Measurements from ENCODE around the gene PAGE2B.

The PAGE2B gene, protein sequence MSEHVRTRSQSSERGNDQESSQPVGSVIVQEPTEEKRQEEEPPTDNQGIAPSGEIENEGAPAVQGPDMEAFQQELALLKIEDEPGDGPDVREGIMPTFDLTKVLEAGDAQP

DNA sequence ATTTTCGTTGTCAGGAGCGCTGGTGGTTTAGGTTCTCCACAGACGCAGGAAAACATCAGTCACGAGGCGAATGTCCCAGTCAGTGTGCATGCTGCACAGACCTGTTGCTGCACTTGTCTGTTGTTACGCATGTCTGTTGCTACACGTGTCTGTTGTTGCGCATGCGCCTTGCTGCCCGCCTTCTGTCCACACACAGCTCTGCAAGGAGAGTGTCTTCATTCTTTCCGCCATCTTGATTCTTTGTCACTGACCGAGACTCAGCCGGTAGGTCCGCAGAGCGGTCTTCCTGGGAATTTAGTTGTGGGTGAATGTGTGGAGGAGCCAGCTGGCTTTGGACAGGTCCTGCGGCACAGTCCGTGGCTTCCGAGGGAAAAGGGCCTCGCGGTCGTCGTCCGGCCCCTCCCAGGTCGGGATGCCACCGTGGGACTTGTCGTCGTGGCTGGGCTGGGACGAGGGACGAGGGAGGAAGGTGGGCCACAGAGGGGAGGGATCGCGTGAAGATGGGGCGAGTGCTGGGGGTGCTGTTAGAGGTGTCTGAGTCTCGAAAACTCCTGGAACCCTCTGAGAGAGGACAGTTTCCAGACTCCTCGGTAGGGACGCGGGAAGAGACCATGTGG, at the start of gene PAGE2B:
PAGE2B (plus strand) TSS at position 180 of the 617 bp plus-strand sequence. CDS start 1,012 bp downstream, outside the sequence.
- no peak within 1 kb of the TSS for H3K4me3 ChIP-seq (ENCODE audit: low read length)
- no peaks in the 10 kb centered on the region for H3K36me3 ChIP-seq (ENCODE audit: control insufficient read depth, insufficient read depth, low read length)
- H3K4me1 ChIP-seq (ENCODE audit: control insufficient read depth, insufficient read depth, low read length), result no peaks in the 10 kb centered on the region
- H3K27ac ChIP-seq (ENCODE audit: low read length), result no peak within 1 kb of the TSS
- no peaks in the 10 kb centered on the region for H3K27me3 ChIP-seq (ENCODE audit: control insufficient read depth, insufficient read depth, low read length)
- no peak for DNase-seq (ENCODE audit: low read depth, low spot score)
- no CpG with 5 or more reads among the region's 36 CpGs for WGBS (ENCODE audit: insufficient coverage, insufficient read length)
- no peaks in the 10 kb centered on the region for H3K9me3 ChIP-seq (ENCODE audit: control insufficient read depth, insufficient read depth, low read length)

DNA sequence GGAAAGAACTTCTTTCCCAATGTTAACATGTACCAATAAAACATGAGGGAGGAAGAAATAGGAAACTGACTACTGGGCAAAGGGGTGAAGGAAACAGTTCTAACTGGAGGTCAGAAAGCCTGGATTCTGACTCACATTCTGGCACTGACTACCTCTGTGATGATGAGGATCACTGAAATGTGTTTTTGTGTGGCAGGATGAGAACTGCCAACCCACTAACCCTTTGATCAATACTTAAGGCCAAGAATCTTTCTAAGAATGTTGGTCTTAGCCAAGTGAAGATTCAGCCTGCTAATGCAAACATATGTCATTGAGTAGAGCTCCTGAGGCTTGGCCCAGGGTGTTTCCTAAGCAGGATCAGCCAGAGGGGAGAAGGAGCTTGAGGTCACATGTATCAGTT, 48.7 kb upstream of the PAGE2B start:
- Histone ChIP-seq H3K4me1 (ENCODE audit: control insufficient read depth, insufficient read depth, low read length) (no peaks in the 10 kb centered on the region), H3K27me3 (ENCODE audit: control insufficient read depth, insufficient read depth, low read length) (no peaks in the 10 kb centered on the region)

DNA sequence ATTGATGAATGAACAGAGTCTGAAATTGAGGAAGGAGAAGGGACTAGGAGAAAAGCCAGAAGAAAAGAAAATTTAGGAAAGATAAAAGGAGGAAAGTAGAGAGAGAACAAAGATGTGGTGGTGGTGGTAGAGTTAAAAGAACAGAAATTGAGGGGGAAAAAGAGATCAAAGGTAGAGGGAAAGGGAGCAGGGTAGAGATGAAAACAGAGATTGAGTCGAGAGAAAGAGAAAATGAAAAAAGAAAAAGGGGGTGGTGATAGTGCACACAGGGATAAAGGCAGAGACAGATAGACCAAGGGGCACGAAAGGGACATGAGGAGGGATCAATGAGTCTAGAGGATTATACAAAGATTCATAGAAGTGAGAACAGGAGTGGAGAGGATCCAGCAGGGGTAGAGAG, 48.0 kb upstream of the PAGE2B start:
- no peak for DNase-seq (ENCODE audit: low read depth, low spot score)
- 100% methylated on average over 1 of the region's 2 CpGs for WGBS (ENCODE audit: insufficient coverage, insufficient read length)

More for the DNA sequence above, 48.7 kb upstream of the PAGE2B start:
- H3K36me3 ChIP-seq (ENCODE audit: control insufficient read depth, insufficient read depth, low read length), result no peaks in the 10 kb centered on the region
- DNase-seq (ENCODE audit: low read depth, low spot score), result no peak
- H3K9me3 ChIP-seq (ENCODE audit: control insufficient read depth, insufficient read depth, low read length), result no peaks in the 10 kb centered on the region
- H3K4me3 ChIP-seq (ENCODE audit: low read length), result no peak overlapping the region
- no peak overlapping the region for H3K27ac ChIP-seq (ENCODE audit: low read length)

DNA sequence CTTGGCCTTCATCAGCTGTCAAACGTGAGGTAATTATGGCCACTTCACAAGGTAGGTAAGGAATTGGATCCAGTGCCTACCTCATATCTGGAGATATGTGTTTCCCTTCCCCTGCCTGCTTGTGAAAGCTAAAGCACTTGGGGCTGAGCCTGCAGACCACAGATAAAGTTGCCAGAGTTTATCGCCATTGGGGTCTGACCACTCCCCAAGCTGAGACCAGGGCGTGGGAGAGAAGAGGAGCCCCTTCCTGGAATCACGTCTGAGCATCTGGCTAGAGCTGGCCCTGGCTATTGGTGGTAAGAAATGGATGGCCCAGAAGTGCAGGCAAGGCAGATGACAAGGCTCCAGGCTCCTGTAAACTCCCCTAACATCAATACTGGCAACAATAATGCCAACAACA, 46.8 kb upstream of the PAGE2B start:
- no peak for DNase-seq (ENCODE audit: low read depth, low spot score)
- Histone ChIP-seq H3K4me1 (ENCODE audit: control insufficient read depth, insufficient read depth, low read length) (no peaks in the 10 kb centered on the region), H3K27me3 (ENCODE audit: control insufficient read depth, insufficient read depth, low read length) (no peaks in the 10 kb centered on the region), H3K36me3 (ENCODE audit: control insufficient read depth, insufficient read depth, low read length) (no peaks in the 10 kb centered on the region), H3K4me3 (ENCODE audit: low read length) (no peak overlapping the region), H3K27ac (ENCODE audit: low read length) (no peak overlapping the region), H3K9me3 (ENCODE audit: control insufficient read depth, insufficient read depth, low read length) (no peaks in the 10 kb centered on the region)
- no CpG with 5 or more reads among the region's 4 CpGs for WGBS (ENCODE audit: insufficient coverage, insufficient read length)

More for the DNA sequence above, 48.0 kb upstream of the PAGE2B start:
- H3K4me1 ChIP-seq (ENCODE audit: control insufficient read depth, insufficient read depth, low read length), result no peaks in the 10 kb centered on the region
- H3K4me3 ChIP-seq (ENCODE audit: low read length), result no peak overlapping the region
- H3K36me3 ChIP-seq (ENCODE audit: control insufficient read depth, insufficient read depth, low read length), result no peaks in the 10 kb centered on the region
- no peak overlapping the region for H3K27ac ChIP-seq (ENCODE audit: low read length)
- H3K9me3 ChIP-seq (ENCODE audit: control insufficient read depth, insufficient read depth, low read length), result no peaks in the 10 kb centered on the region
- H3K27me3 ChIP-seq (ENCODE audit: control insufficient read depth, insufficient read depth, low read length), result no peaks in the 10 kb centered on the region

DNA sequence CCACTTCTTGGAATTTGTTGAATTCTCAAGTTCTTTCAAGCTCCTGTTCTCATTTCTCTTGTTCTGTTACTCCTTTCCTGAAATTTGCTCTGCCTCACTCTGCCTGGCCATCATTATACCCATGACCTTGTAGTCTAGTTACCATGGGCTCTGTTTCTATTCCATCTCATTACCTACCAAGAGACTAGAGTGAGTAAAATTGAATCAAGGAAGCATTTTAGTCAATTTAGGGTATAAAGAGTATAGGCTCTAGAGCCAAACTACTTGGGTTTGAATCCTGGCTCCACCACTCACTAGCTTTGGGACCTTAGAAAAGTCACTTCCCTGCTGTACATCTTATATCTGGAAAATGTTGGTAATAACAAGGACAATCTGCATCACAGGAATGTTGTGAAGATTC, 46.2 kb upstream of the PAGE2B start:
- no peak for DNase-seq (ENCODE audit: low read depth, low spot score)
- H3K27ac ChIP-seq (ENCODE audit: low read length), result no peak overlapping the region
- no peaks in the 10 kb centered on the region for H3K9me3 ChIP-seq (ENCODE audit: control insufficient read depth, insufficient read depth, low read length)
- no peaks in the 10 kb centered on the region for H3K36me3 ChIP-seq (ENCODE audit: control insufficient read depth, insufficient read depth, low read length)
- H3K4me3 ChIP-seq (ENCODE audit: low read length), result no peak overlapping the region
- no peaks in the 10 kb centered on the region for H3K4me1 ChIP-seq (ENCODE audit: control insufficient read depth, insufficient read depth, low read length)
- no peaks in the 10 kb centered on the region for H3K27me3 ChIP-seq (ENCODE audit: control insufficient read depth, insufficient read depth, low read length)

DNA sequence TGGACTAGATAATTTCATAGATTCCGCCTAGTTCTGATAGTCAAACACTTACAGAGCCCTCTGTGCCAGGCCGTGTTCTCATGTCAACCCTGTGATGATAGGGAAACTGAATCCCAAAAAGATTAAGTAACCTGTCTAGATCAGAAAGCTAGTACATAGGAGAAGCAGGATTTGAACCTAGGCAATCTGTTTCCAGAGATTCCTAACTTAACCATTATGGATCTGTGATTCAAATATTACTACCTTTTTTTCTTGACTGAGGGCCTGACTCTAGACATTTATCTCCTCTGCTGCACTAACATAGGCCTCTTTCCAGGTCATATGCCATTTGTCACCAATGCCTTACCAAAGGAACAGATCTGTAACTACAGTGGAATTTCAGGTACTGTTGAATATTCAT, 45.5 kb upstream of the PAGE2B start:
- Histone ChIP-seq H3K9me3 (ENCODE audit: control insufficient read depth, insufficient read depth, low read length) (no peaks in the 10 kb centered on the region), H3K4me1 (ENCODE audit: control insufficient read depth, insufficient read depth, low read length) (no peaks in the 10 kb centered on the region), H3K27ac (ENCODE audit: low read length) (no peak overlapping the region), H3K27me3 (ENCODE audit: control insufficient read depth, insufficient read depth, low read length) (no peaks in the 10 kb centered on the region), H3K36me3 (ENCODE audit: control insufficient read depth, insufficient read depth, low read length) (no peaks in the 10 kb centered on the region), H3K4me3 (ENCODE audit: low read length) (no peak overlapping the region)
- WGBS (ENCODE audit: insufficient coverage, insufficient read length), result no CpG with 5 or more reads among the region's 2 CpGs
- no peak for DNase-seq (ENCODE audit: low read depth, low spot score)

DNA sequence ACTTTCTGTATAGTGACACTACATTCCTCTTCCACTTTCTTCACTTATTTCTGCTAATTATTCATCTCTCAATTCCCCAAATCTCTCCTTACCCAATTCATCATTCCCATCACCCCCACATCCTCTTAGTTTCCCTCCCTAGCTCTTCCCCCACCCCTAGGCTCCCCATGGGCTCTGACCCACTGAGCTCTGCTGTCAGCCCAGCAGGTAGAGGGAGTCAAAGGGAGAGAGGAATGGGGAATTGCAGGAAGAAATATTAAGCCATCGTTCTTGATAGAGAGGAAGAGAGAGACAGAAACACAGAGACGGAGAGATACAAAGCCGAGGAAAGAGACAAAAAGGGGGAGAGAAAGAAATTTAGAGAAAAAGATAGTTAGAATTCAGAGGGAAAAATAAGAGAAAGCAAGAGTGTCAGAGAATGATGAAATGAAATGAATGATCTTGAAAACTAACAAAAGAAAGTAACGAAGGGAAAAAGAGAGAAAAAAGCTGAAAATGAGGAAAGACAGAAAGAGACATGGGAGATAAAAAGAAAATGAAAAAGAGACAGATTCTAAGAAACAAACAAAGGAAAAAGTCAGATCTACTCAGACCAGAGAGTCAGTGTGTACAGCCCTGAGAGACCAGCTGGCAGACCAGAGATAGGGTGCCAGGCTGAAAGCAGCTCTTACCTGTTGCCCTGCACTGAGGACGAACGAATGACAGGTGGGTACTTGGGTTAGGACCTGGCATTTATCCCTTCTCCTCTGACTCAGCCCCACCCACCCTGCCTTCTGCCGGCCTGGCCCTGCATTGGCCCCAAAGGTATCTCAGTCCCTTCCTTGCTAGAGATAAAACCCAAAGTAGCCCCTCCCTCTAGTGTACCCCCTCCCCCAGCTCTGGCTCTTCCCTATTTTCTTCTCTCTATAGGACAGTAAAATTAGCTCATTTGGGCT, 44.3 kb upstream of the PAGE2B start, which contains the start of gene ALAS2:
ALAS2 (minus strand) TSS at position 707 of the 935 bp plus-strand sequence. CDS start 4,977 bp downstream, outside the sequence.
- no peak for DNase-seq (ENCODE audit: low read depth, low spot score)
- Histone ChIP-seq H3K27ac (ENCODE audit: low read length) (no peak within 1 kb of the TSS), H3K9me3 (ENCODE audit: control insufficient read depth, insufficient read depth, low read length) (no peaks in the 10 kb centered on the region), H3K36me3 (ENCODE audit: control insufficient read depth, insufficient read depth, low read length) (no peaks in the 10 kb centered on the region), H3K4me3 (ENCODE audit: low read length) (no peak within 1 kb of the TSS), H3K27me3 (ENCODE audit: control insufficient read depth, insufficient read depth, low read length) (no peaks in the 10 kb centered on the region), H3K4me1 (ENCODE audit: control insufficient read depth, insufficient read depth, low read length) (no peaks in the 10 kb centered on the region)
- WGBS (ENCODE audit: insufficient coverage, insufficient read length), result no CpG with 5 or more reads among the region's 7 CpGs

DNA sequence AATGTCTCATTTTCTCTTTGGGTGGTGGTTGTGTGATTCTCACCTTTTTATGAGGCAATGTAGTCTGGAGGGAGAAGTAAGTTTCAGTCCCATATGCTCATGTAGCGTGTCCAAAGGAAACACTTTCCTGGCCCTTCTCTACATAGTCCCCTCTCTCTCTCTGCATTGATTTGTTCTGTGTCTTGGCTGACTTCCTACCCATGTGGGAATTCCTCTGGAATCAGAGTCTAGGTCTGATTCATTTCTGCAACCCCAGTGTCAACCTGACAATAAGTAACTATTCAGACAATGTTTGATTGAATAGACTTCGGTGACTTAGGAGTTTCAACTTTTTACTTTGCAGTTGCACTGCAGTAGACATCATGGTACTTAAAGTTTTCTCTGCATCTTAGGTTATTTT, 41.4 kb upstream of the PAGE2B start:
- H3K36me3 ChIP-seq (ENCODE audit: control insufficient read depth, insufficient read depth, low read length), result no peaks in the 10 kb centered on the region
- H3K9me3 ChIP-seq (ENCODE audit: control insufficient read depth, insufficient read depth, low read length), result no peaks in the 10 kb centered on the region
- no peaks in the 10 kb centered on the region for H3K27me3 ChIP-seq (ENCODE audit: control insufficient read depth, insufficient read depth, low read length)
- no CpG with 5 or more reads among the region's 2 CpGs for WGBS (ENCODE audit: insufficient coverage, insufficient read length)
- H3K27ac ChIP-seq (ENCODE audit: low read length), result no peak overlapping the region
- no peaks in the 10 kb centered on the region for H3K4me1 ChIP-seq (ENCODE audit: control insufficient read depth, insufficient read depth, low read length)
- DNase-seq (ENCODE audit: low read depth, low spot score), result no peak
- H3K4me3 ChIP-seq (ENCODE audit: low read length), result no peak overlapping the region

DNA sequence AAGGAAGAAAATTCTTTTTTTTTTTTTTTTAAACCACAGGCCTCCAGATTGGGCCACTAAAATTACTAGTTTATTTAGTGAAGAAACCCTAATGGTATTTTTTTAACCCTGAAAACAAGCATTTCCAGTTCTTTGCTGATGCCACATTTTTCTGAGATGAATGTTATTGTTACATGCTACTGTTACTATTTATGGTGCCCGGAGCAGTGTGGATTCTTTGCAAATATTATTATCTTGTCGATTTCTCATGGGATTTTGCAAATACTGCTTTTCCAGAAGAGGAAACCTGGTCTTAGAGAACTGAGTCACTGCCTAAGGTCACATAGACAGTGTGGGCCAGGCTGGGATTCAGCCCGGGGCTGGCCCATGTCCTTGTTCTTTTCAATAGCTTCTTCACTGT, 35.4 kb upstream of the PAGE2B start:
- no peak for DNase-seq (ENCODE audit: low read depth, low spot score)
- H3K36me3 ChIP-seq (ENCODE audit: control insufficient read depth, insufficient read depth, low read length), result no peaks in the 10 kb centered on the region
- H3K4me3 ChIP-seq (ENCODE audit: low read length), result no peak overlapping the region
- WGBS (ENCODE audit: insufficient coverage, insufficient read length), result no CpG with 5 or more reads among the region's 3 CpGs
- H3K4me1 ChIP-seq (ENCODE audit: control insufficient read depth, insufficient read depth, low read length), result no peaks in the 10 kb centered on the region
- H3K27me3 ChIP-seq (ENCODE audit: control insufficient read depth, insufficient read depth, low read length), result no peaks in the 10 kb centered on the region
- no peak overlapping the region for H3K27ac ChIP-seq (ENCODE audit: low read length)
- no peaks in the 10 kb centered on the region for H3K9me3 ChIP-seq (ENCODE audit: control insufficient read depth, insufficient read depth, low read length)

DNA sequence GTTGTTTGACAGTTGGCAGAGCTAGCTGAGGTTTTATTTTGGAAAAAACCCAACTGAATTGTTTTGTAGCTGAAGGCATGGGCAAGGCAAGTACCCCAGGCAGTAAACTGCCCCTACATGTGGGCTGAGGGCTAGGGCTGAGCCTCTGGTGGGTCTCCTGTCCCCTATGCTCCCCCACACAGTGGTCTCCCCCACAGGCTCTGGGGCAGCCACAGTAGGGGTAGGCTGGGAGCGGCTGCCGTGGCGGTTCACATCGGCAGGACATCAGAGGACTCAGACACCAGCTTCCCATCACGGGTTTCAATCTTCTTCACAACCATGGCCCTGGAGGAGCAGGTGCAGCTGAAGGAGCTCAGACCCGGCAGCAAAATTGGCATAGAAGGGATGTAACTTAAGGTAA, 33.3 kb upstream of the PAGE2B start:
- no peak overlapping the region for H3K27ac ChIP-seq (ENCODE audit: low read length)
- H3K9me3 ChIP-seq (ENCODE audit: control insufficient read depth, insufficient read depth, low read length), result no peaks in the 10 kb centered on the region
- H3K36me3 ChIP-seq (ENCODE audit: control insufficient read depth, insufficient read depth, low read length), result no peaks in the 10 kb centered on the region
- no peaks in the 10 kb centered on the region for H3K27me3 ChIP-seq (ENCODE audit: control insufficient read depth, insufficient read depth, low read length)
- no CpG with 5 or more reads among the region's 6 CpGs for WGBS (ENCODE audit: insufficient coverage, insufficient read length)
- DNase-seq (ENCODE audit: low read depth, low spot score), result no peak
- H3K4me1 ChIP-seq (ENCODE audit: control insufficient read depth, insufficient read depth, low read length), result no peaks in the 10 kb centered on the region
- H3K4me3 ChIP-seq (ENCODE audit: low read length), result no peak overlapping the region
